B cell (primary cell): ENCODE results near the gene PCDH1. TPM values are rescaled to one million over a fixed set of nuclear protein-coding genes. Genes with fewer than 3 reads are reported as not detected.

Source experiments
- ATAC-seq: fragments of 200-7000 bp; cut with Tn5 transposase; one replicate; pipeline ENCODE4 v1.10.0; 2021; ENCODE audit warnings: low read depth, mild to moderate bottlenecking, moderate number of reproducible peaks, moderate library complexity
- CTCF ChIA-PET: fragments of 350-600 bp; sonication (Branson Sonifier 250); formaldehyde crosslinking; loops from one replicate; lab custom pipeline; 2021; ENCODE audit warnings: antibody characterized with exemption, inconsistent platforms; lab: Charles Lee
- POLR2A ChIA-PET: fragments of 350-600 bp; sonication (Branson Sonifier 250); formaldehyde crosslinking; loops from one replicate; lab custom pipeline; 2021; ENCODE audit warnings: antibody characterized with exemption; lab: Charles Lee
- DNase-seq: peaks from one replicate; pipeline ENCODE4 v3.0.0; 2013
- H2AFZ ChIP-seq: 2 replicates; pipeline ENCODE4 v1.6.1; 2012; ENCODE audit warnings: mild to moderate bottlenecking, low read depth, low read length; ENCODE audit not compliant: insufficient read depth, poor library complexity, severe bottlenecking
- H3K27ac ChIP-seq, 2 donors: 1 replicate in 1 of 2; 2 replicates in 1 of 2; pipeline ENCODE4 v1.5.1; 2012 to 2013; ENCODE audit warnings: low read length in 2 of 2, mild to moderate bottlenecking in 2 of 2, moderate library complexity in 1 of 2
- H3K27me3 ChIP-seq, 4 experiments: fragments of 200-600 bp in 1 of 4; sonication (generic) in 1 of 4; replicated peaks in 1 of 4; 1 replicate in 2 of 4; 2 replicates in 2 of 4; pipeline versions ENCODE4 v1.6.1 to v1.7.0; 2013 to 2016; ENCODE audit warnings: low read length in 3 of 4, mild to moderate bottlenecking in 2 of 4, mixed read lengths in 1 of 4, moderate library complexity in 1 of 4; ENCODE audit not compliant: insufficient read depth in 4 of 4, control insufficient read depth in 3 of 4; ENCODE audit errors: control extremely low read depth in 1 of 4
- H3K36me3 ChIP-seq, 2 experiments: replicated peaks in 1 of 2; 1 replicate in 1 of 2; 2 replicates in 1 of 2; pipeline versions ENCODE4 v1.6.1 to v1.7.1; 2013; ENCODE audit warnings: low read length in 1 of 2; ENCODE audit not compliant: insufficient read depth in 2 of 2, control insufficient read depth in 1 of 2; ENCODE audit errors: control extremely low read depth in 1 of 2, extremely low read depth in 1 of 2
- H3K4me1 ChIP-seq, 2 donors: fragments of 200-600 bp in 1 of 2; sonication (generic) in 1 of 2; 1 replicate in 1 of 2; 2 replicates in 1 of 2; pipeline versions ENCODE4 v1.5.1 to v1.6.1; 2013 to 2017; ENCODE audit warnings: low read length in 2 of 2; ENCODE audit not compliant: control insufficient read depth in 2 of 2, insufficient read depth in 2 of 2
- H3K4me2 ChIP-seq: replicated peaks from 2 replicates; pipeline ENCODE3; 2012; ENCODE audit warnings: mild to moderate bottlenecking, low read depth, low read length; ENCODE audit not compliant: poor library complexity, severe bottlenecking
- H3K4me3 ChIP-seq, 5 experiments: fragments of 200-600 bp in 1 of 5; sonication (generic) in 1 of 5; 1 replicate in 3 of 5; 2 replicates in 2 of 5; pipeline versions ENCODE4 v1.5.1 to v1.7.0; 2011 to 2016; ENCODE audit warnings: low read length in 4 of 5, mild to moderate bottlenecking in 4 of 5, low read depth in 2 of 5, control low read depth in 1 of 5, moderate library complexity in 1 of 5; ENCODE audit not compliant: insufficient read depth in 1 of 5; ENCODE audit errors: control extremely low read depth in 1 of 5, extremely low read depth in 1 of 5
- H3K79me2 ChIP-seq: fragments of 200-600 bp; sonication (generic); one replicate; pipeline ENCODE4 v1.6.0; 2016; ENCODE audit warnings: low read length; ENCODE audit not compliant: control insufficient read depth, insufficient read depth
- H3K9ac ChIP-seq: fragments of 200-600 bp; sonication (generic); 2 replicates; pipeline ENCODE4 v1.6.1; 2017; ENCODE audit warnings: mild to moderate bottlenecking, low read length, moderate library complexity
- H3K9me3 ChIP-seq, 3 donors: one replicate each; pipeline versions ENCODE4 v1.6.1 to v1.7.1; 2013; ENCODE audit warnings: low read length in 2 of 3; ENCODE audit not compliant: control insufficient read depth in 2 of 3, insufficient read depth in 1 of 3; ENCODE audit errors: control extremely low read depth in 1 of 3
- H4K20me1 ChIP-seq: 2 replicates; pipeline ENCODE4 v1.6.0; 2012; ENCODE audit warnings: mild to moderate bottlenecking, low read length; ENCODE audit not compliant: insufficient read depth, control insufficient read depth, poor library complexity, severe bottlenecking
- H3K27ac Mint-ChIP-seq: one replicate; pipeline ENCODE4 v1.8.0; 2021; ENCODE audit warnings: mixed read lengths
- H3K27me3 Mint-ChIP-seq: one replicate; pipeline ENCODE4 v1.8.0; 2021; ENCODE audit warnings: mixed read lengths
- H3K4me1 Mint-ChIP-seq: one replicate; pipeline ENCODE4 v1.8.0; 2021; ENCODE audit warnings: mixed read lengths
- H3K4me3 Mint-ChIP-seq: one replicate; pipeline ENCODE4 v1.8.0; 2021; ENCODE audit warnings: mixed read lengths
- H3K9me3 Mint-ChIP-seq: one replicate; pipeline ENCODE4 v1.8.0; 2022; ENCODE audit warnings: mixed read lengths; ENCODE audit not compliant: insufficient read depth
- EZH2 ChIP-seq: IDR thresholded peaks from 2 replicates; pipeline ENCODE4 v1.6.1; 2012; ENCODE audit warnings: borderline replicate concordance, low read depth, mild to moderate bottlenecking, moderate library complexity, low read length; ENCODE audit not compliant: insufficient read depth, poor library complexity, severe bottlenecking
- WGBS: methylation state at CpG from one replicate; pipeline ENCODE4 v1.1.5; 2013; ENCODE audit warnings: missing lambda C conversion rate; ENCODE audit not compliant: insufficient coverage; 5-methylcytosine and 5-hydroxymethylcytosine counted together
- intact Hi-C: fragments of 100-400 bp; cut with micrococcal nuclease; formaldehyde crosslinking; loops from one replicate; pipeline ENCODE4 v1.10.0; 2022
- polyA plus RNA-seq: library from polyadenylated mRNA; depleted of rRNA; stranded (reverse); fragments of >200 nt; gene quantifications from 2 replicates; pipeline ENCODE4 v1.2.3, GENCODE V29; 2012
- total RNA-seq, 2 donors: library from RNA; stranded (reverse); fragments of 120-200 nt in 1 of 2; gene quantifications; 1 replicate in 1 of 2; 2 replicates in 1 of 2; pipeline versions ENCODE4 v1.2.3 to v1.2.4, GENCODE V29; 2013 to 2022
- TF ChIP-seq, protein P1 (sequence below): fragments of 200-600 bp; IDR thresholded peaks from one replicate; pipeline ENCODE4 v1.8.0; 2022; ENCODE audit warnings: antibody characterized with exemption, mild to moderate bottlenecking

PCDH1 gene
- total and polyA plus RNA-seq, 2 donors (not counting 1 experiment from before 2014, with no cell fraction given) = 0.06 TPM; not detected in 1

DNA sequence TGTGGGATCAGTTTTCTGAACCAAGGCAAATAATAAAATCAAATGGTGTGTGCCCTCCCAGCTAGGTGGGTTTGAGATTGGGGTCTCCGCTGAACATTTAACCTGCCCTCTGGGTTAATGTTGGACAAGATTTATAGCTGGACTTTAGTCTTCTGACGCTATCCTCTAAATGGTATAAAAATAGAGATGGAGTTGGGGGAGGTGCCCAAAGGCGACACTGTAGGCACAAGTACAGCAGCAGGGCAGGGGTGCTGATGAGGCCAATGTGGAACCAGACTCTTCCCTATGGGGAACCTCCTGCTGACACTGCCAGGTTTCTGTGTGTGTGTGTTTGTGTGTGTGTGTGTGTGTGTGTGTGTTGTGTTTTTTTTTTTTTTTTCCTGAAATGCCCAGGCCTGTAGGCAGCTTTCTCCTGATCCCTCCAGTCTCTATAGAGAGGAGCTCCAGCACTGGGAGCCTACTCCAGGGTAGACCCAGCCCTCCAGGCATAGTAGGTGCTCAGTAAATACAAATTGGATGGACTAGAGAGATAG lies 37.9 kb downstream of the PCDH1 start:
- H3K4me2 ChIP-seq = no peak overlapping the region
- Mint-ChIP-seq H3K4me3 (no peak overlapping the region), H3K9me3 (no peaks in the 10 kb centered on the region), H3K27ac (no peak overlapping the region), H3K27me3 (peaks cover 45% of the 10 kb centered on the region), H3K4me1 (peaks cover 13% of the 10 kb centered on the region)
- intact Hi-C loops = no loop called here
- no peaks in the 10 kb centered on the region for H3K36me3 ChIP-seq
- peaks cover 0 to 26% (median 1%) of the 10 kb centered on the region in 4 experiments for H3K27me3 ChIP-seq
- peaks cover 11 to 14% of the 10 kb centered on the region in 2 donors for H3K4me1 ChIP-seq
- ChIA-PET CTCF (no interaction called here), POLR2A (no interaction called here)
- H3K9me3 ChIP-seq = peaks cover 0 to 4% (median 0%) of the 10 kb centered on the region in 3 donors
- no peaks in the 10 kb centered on the region for H4K20me1 ChIP-seq
- 69% methylated on average over 3 of the region's 3 CpGs for WGBS
- no peak overlapping the region for H3K27ac ChIP-seq
- H2AFZ ChIP-seq = no peak overlapping the region
- no peak overlapping the region for H3K4me3 ChIP-seq
- TF ChIP-seq, protein P1, sequence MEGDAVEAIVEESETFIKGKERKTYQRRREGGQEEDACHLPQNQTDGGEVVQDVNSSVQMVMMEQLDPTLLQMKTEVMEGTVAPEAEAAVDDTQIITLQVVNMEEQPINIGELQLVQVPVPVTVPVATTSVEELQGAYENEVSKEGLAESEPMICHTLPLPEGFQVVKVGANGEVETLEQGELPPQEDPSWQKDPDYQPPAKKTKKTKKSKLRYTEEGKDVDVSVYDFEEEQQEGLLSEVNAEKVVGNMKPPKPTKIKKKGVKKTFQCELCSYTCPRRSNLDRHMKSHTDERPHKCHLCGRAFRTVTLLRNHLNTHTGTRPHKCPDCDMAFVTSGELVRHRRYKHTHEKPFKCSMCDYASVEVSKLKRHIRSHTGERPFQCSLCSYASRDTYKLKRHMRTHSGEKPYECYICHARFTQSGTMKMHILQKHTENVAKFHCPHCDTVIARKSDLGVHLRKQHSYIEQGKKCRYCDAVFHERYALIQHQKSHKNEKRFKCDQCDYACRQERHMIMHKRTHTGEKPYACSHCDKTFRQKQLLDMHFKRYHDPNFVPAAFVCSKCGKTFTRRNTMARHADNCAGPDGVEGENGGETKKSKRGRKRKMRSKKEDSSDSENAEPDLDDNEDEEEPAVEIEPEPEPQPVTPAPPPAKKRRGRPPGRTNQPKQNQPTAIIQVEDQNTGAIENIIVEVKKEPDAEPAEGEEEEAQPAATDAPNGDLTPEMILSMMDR = no peak
- no peak for TF ChIP-seq EZH2
- no peak for DNase-seq
- no peaks in the 10 kb centered on the region for H3K79me2 ChIP-seq
- no peak for ATAC-seq
- H3K9ac ChIP-seq = no peak overlapping the region

DNA sequence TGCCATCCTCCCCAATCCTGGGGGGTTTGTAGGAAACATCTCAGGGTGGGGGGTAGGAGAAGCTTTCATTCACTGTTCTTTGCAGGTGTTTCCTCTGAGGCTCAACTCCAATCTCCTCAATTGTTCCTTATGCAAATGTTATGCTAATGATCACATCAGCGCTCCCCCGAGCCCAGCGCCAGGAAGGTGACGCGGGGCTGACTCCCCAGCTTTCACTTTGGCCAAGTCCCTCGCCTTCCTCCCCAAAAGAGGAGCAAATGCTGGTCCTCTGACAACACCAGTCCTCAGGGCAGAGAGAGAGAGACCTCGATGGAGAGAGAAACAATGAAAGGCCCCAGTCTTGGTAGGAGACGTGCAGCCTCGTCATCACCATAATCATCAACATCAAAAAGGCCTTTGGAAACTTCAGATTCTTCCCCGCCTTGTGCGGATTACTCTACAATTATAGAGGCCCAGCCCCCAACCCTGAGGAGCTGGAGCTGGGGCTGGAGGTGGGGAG lies 39.1 kb downstream of the PCDH1 start:
- WGBS = 0% methylated on average over 6 of the region's 11 CpGs
- Histone ChIP-seq H3K36me3 (no peaks in the 10 kb centered on the region), H3K4me3 (peak overlapping the region in 1 of 5 experiments; percentile 11), H3K9ac (peak overlapping the region; percentile 14), H2AFZ (peak overlapping the region; percentile 50), H4K20me1 (no peaks in the 10 kb centered on the region), H3K27ac (no peak overlapping the region), H3K27me3 (peaks cover 0 to 21% (median 0%) of the 10 kb centered on the region in 4 experiments), H3K4me2 (peak overlapping the region; percentile 61), H3K4me1 (peaks cover 11 to 14% of the 10 kb centered on the region in 2 donors), H3K9me3 (peaks cover 0 to 4% (median 0%) of the 10 kb centered on the region in 3 donors), H3K79me2 (no peaks in the 10 kb centered on the region)
- H3K4me1 Mint-ChIP-seq = peaks cover 13% of the 10 kb centered on the region
- peak overlapping the region; percentile 75 for H3K4me3 Mint-ChIP-seq
- ChIA-PET CTCF (no interaction called here), POLR2A (no interaction called here)
- no peak for TF ChIP-seq EZH2
- TF ChIP-seq, protein P1 = no peak
- peak; percentile 41 for ATAC-seq
- intact Hi-C loops = no loop called here
- peaks cover 32% of the 10 kb centered on the region for H3K27me3 Mint-ChIP-seq
- no peak for DNase-seq
- no peaks in the 10 kb centered on the region for H3K9me3 Mint-ChIP-seq
- H3K27ac Mint-ChIP-seq = peak overlapping the region; percentile 15
